GM12873 (cell line): ENCODE data around the gene ADNP.

Experiments
- CTCF ChIP-seq: IDR thresholded peaks from 2 replicates; pipeline ENCODE4 v1.5.1; 2012; ENCODE audit warnings: low read depth, mild to moderate bottlenecking, moderate library complexity, low read length, control low read depth; ENCODE audit not compliant: insufficient read depth; ENCODE audit errors: missing control alignments

The ADNP gene

GRCh38 chr20:50953821-50954220, 22.6 kb upstream of the ADNP start:
- no peak for TF ChIP-seq CTCF

DNA sequence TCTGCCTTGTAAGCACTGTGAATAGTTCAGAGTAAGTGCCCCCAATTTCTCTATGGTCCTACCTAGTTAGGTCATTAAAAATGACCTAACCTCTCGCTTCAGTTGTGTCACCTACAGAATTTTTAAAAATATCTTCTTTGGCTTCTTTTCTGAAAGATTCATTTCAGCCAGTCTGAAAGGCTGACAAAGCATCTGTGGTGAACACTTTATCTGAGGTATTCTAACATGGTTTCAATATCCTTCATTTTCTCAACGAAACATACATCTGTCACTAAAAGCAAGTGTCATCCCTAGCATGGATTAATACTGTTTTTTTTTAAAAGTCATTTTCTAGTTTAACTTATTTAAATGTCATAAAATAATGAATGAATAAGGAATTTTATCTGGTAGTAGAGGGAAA, 22.0 kb upstream of the ADNP start:
- TF ChIP-seq CTCF, result no peak

GRCh38 chr20:50948132-50948785, 17.0 kb upstream of the ADNP start:
- no peak for TF ChIP-seq CTCF

DNA sequence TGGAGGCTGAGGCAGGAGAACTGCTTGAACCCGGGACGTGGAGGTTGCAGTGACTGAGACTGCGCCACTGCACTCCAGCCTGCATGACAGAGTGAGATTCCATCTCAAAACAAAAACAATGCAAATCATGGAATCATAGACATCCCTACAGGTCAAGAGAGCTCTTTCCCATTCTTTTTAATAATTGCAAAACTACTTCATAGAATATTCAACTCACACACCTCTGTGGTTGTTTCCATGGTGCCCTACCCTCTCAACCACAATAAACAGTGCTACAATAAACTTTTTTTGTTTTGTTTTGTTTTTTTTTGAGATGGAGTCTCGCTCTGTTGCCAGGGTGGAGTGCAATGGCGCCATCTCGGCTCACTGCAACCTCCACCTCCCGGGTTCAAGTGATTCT, 11.8 kb upstream of the ADNP start:
- no peak for TF ChIP-seq CTCF

GRCh38 chr20:50933589-50933988, 2.4 kb upstream of the ADNP start:
- TF ChIP-seq CTCF, result no peak

- TF ChIP-seq CTCF, result no peak
These were observed 1.5 kb upstream of the ADNP start for GRCh38 chr20:50932691-50933280.

DNA sequence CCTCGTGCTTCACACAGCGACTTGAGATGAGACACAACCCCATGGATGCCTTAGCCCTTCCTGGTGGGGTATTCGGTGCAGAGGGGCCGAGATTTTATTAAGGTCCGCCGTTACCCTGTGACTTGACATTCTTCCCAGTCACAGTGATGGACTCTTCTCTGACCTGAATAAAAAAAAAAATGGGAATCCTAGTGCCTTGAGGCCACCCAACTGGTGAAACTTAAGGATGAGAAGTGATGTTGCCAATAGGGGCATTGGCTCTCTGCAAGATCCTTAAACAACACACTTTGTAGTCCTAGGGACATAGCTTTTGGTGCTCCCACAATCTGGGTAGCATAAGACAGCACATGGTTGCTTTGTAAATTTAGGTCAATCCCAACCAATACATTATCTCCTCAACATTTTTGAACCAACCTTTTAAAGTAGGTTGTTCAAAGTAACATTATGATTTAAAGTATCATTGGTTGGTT, 814 bp upstream of the ADNP start:
- no peak for TF ChIP-seq CTCF
